Jurkat, Clone E6-1 (cell line): Measurements from ENCODE around the gene KLF14. TPM values are rescaled to one million over a fixed set of nuclear protein-coding genes. Genes with fewer than 3 reads are reported as not detected.
"Not testable (repeated sequence)": the region's sequence is repeated elsewhere in the genome, so short reads cannot be mapped to it uniquely, and the experiment has no call there.

Experiments
- DNase-seq: peaks from one replicate; pipeline ENCODE4 v3.0.0-alpha.2; 2011; ENCODE audit warnings: low read depth, low spot score
- H3K4me3 ChIP-seq: 2 replicates; pipeline ENCODE4 v1.5.1; 2011; ENCODE audit warnings: mild to moderate bottlenecking, low read length, control low read depth, moderate library complexity
- polyA plus RNA-seq: library from polyadenylated mRNA; unstranded; fragments of >200 nt; gene quantifications from one replicate; pipeline ENCODE4 v1.2.1, GENCODE V29; 2012; ENCODE audit warnings: missing spikeins; ENCODE audit not compliant: insufficient read length, insufficient read depth

Gene KLF14
- polyA plus RNA-seq: not detected

DNA sequence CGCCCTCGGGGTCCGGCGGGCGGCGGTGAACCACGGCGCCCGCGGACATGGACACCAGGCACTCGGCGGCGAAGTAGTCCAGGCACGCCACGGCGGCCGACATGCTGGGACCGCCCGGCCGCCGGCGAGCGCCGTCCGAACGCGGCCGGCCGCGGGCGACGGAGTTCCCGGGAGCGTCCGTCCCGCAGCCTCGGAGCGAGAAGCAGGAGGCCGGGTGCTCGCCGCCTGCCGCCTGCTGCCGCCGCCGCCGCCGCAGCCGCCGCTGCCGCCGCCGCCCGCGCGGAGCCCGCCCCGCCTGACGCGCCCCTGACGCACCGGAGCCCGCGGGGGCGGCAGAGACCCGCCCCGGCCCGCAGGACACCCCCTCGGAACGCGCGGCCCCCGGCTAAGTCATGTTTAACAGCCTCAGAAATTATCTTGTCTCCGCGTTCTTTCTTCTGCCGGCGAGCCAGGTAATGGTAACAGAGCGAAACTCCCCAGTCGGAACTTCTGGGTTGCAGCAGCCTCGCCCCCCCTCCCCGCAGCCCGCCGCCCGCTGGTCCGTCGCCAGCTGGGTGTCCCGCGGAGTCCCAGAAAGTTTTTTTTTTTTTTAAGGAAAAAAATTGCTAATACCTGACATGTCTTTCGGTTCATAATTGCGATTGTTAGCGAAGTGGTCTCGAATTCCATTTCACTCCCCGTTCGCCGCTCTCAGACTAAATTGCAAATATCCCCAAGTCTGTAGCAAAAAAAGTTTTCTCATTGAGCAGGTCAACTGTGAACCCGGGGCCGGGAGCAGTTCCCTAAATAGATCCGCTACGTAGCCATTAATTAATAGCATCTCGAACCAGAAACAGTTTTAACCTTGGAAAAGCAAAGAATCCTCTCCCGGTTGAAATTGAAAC, at the start of gene KLF14:
Gene KLF14, minus strand, starts transcription at position 277 of the 884 bp plus-strand sequence. Its CDS starts 174 bp downstream, at position 103.
- no peak for DNase-seq
- H3K4me3 ChIP-seq: peak within 1 kb of the TSS; percentile 42

DNA sequence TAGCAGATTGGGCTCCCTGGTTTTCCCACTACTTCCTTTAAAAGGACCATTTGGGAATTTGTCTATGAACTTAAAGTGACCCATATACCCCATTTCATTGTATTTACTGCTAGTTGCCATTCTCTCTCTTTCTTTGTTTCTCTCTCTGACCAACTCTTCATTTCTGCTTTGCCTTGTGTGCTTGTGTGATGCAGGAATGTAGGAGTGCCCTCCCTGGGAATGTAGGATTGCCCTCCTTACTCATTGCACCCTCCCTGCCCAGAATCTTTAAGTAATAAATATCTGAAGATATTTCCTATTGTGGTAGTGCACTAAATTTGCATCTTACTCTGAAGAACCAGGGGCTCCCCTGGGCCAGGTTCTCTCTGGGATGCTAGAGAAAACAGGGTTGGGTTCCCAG, 47.3 kb upstream of the KLF14 start:
- no peak for DNase-seq
- H3K4me3 ChIP-seq: no peak overlapping the region

DNA sequence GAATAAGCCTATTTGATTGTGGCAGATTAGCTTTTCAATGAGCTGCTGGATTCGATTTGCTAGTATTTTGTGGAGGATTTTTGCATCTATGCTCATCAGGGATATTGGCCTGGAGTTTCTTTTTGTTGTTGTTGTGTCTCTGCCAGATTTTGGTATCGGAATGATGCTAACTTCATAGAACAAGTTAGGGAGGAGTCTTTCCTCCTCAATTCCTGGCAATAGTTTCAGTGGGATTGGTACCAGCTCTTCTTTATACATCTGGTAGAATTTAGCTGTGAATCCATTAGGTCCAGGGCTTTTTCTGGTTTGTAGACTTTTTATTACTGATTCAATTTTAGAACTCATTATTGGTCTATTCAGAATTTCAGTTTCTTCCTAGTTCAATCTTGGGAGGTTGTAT, 43.4 kb upstream of the KLF14 start:
- no peak overlapping the region for H3K4me3 ChIP-seq
- DNase-seq: no peak

DNA sequence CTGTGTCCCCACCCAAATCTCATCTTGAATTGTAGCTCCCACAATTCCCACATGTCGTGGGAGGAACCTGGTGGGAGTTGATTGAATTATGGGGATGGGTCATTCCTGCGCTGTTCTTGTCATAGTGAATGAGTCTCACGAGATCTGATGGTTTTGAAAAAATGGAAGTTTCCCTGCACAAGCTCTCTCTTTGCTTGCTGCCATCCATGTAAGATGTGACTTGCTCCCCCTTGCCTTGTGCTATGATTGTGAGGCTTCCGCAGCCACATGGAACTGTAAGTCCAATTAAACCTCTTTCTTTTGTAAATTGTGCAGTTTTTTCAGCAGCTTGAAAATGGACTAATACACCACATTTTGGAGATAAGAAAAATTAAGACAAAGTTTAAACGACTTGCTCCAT, 38.4 kb upstream of the KLF14 start:
- H3K4me3 ChIP-seq, DNase-seq: not testable (repeated sequence)

DNA sequence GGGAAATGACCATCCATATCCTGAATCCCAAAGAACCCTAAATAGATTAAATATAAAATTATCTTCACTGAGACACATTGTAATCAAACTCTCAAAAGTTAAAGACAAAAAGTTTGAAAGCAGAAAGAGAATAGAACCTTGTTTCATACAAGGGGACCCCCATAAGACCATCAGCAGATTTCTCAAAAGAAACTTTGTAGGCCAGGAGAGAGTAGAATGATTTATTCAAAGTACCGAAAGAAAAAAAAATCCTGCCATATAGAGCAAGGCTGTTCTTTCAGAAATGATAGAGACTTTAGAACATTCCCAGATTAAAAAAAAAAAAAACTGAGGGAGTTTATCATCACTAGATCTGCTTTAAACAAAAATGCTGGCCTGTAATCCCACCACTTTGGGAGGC, 34.8 kb upstream of the KLF14 start:
- H3K4me3 ChIP-seq: no peak overlapping the region
- DNase-seq: no peak

DNA sequence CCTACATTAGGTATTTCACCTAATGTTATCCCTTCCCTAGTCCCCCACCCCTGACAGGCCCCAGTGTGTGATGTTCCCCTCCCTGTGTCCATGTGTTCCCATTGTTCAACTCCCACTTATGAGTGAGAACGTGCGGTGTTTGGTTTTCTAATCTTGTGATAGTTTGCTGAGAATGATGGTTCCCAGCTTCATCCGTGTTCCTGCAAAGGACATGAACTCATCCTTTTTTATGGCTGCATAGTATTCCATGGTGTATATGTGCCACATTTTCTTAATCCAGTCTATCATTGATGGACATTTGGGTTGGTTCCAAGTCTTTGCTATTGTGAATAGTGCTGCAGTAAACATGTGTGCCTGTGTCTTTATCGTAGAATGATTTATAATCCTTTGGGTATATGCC, 30.6 kb upstream of the KLF14 start:
- DNase-seq: not testable (repeated sequence)

DNA sequence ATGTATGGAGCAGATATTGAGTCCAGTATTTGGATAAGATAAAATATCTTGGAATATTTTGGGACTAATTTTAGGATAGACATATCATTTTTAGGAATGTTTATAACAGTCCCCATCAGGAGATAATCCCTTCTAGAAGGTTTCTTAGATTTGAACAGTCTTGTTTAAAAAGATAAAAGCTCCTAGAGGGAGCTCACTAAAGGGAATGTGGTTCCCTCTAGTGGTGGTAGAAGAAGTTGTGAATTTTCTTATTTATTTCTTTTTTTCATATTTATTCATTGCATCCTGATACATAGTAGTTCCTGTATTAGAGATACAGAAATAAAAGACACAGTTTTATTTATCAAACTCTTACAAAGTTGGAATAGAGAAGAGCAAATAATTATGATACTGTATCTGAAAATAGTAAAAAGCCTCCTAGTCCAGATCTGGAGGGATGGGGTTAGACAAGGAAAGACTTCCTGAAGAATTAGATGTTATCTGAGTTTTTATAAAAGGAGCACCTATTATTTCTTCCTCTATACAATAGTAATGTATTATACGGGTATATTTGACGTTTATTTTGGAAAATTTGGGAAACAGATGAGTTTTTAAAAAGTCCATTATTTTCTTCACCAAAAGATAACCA, 24.5 kb upstream of the KLF14 start:
- DNase-seq: peak; percentile 53
- no peak overlapping the region for H3K4me3 ChIP-seq

More for the DNA sequence above, 30.6 kb upstream of the KLF14 start:
- H3K4me3 ChIP-seq: not testable (repeated sequence)

DNA sequence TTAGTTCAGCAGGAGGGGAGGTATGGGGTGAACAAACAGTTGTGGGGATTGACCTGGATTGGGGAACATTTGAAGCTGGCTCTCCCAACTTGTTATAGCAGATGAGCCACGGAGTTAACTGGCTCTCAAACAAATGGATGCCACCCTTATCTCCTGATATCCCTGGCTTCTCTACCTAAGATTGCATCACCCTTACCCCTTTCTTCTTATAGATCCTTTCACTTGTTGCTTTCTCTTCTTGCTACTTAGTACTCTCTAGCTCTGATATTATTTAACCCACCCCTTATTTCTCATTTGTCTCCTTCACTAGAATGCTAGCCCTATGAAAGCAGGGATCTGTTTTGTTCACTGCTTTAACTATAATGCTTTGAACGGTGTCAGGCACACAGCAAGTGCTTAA, 22.3 kb upstream of the KLF14 start:
- no peak for DNase-seq
- no peak overlapping the region for H3K4me3 ChIP-seq

DNA sequence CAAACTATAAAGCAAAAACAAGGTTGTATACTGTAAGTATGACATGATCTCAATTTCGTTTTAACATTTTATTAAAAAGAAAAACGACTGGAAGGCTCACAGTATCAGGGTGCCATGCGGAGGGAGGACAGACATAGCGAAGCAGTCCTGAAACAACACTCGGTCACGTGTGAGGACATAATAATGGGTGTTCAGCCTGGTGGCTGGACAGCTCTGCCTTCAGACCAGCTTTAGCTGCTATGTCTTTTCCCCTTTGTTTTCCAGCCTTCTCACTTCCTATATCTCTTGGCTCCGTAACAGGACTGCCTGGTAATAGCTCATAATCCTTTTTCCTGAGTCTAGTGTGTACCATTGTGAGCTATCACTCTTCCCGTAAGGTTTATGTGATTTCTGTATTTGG, 18.4 kb upstream of the KLF14 start:
- no peak overlapping the region for H3K4me3 ChIP-seq
- DNase-seq: no peak

DNA sequence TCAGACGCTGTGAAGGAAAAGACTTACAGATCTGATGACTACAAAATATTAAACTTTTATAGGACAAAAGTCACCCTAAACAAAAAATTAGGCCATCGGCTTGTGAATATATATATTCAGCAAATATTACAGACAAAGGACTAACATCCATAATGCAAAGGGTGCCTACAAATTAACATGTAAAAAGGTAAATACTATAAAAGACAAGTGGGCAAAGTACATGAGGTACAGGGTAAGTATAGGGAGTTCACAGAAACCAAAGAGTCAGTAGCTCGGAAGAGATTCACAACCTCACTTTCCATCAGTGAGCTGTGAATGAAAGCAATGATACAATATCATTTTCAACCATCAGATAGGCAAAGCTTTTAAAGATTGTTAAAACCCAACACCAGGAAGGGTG, 16.7 kb upstream of the KLF14 start:
- no peak overlapping the region for H3K4me3 ChIP-seq
- no peak for DNase-seq

DNA sequence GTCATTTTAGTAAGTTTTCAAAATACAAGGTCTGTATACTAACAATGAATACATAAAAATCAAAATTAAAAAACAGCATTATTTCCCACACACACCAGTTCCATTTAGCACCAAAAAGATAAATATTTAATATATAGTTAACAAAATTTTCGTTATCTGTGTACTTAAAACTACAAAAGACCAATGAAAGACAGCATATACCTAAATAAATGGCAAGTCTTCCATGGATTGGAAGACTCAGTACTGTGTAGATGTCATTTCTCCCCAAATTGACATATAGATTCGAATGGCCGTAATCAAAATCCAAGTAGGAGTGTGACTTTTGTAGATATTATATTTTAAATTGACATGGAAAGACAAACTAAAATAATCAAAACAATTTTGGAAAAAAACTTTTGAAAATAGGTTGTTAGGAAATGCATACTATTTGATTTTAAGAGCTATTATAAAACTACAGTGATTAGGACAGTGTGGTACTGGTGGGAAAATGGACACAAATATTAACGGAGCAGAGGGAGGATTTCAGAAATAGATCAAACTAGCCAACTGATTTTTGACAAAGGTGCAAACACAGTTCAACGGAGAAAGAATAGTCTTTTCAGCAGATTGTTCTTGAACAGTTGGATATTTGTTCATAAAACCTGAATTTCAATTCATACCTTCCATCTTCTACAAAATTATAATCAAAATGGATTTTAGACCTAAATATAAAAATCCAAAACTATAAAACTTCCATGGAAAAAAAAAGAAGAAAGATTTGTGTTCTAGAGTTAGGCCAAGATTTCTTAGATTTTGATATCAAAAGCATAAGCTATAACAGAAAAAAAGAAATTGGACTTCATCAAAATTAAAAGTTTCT, 14.8 kb upstream of the KLF14 start:
- DNase-seq: no peak
- H3K4me3 ChIP-seq: no peak overlapping the region

DNA sequence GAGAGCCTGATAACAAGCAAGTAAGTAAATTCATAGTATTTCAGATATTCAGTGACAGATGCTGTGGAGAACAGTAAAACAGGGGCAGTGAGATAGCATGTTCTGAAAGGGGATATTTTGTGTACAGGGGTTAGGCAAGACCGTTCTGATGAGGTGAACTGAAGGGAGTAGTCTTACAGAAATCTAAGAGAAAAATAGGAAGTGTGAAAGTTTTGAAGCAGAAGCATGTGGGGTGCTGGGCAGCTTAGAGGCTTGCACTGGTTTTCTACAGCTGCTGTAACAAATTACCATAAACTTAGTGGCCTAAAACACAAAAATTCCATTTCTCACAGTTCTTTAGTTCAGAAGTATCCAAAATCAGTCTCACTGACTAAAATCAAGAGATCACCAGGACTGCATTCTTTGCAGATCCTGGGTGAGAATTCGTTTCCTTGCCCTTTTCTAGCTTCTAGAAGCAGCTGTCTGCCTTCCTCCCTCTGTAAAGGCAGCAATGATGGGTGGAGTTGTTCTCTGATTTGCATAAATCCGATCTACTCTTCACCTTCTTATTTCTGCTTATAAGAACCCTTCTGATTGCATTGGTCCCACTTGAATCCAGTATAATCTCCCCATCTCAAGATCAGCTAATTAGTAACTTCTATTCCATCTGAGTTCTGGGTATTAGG, 7.5 kb upstream of the KLF14 start:
- no peak overlapping the region for H3K4me3 ChIP-seq
- DNase-seq: no peak

DNA sequence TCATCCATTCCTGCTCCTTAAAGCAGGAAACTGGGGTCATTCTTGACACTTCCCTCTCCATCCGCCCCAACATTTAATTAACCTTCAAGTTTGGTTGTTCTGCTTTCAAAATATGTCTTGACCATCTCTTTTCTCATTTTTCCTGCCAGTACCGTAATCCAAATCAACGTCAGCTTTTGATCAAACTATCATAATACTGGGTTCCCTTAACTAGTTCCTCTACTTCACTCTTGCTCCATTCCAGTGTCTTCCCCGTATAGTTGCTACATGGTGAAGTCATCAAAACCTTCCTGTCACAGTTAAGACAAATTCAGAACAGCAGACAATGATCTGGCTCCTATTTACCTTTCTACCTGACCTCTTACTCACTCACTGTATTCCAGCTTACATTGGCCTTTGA, 6.6 kb upstream of the KLF14 start:
- no peak for DNase-seq
- no peak overlapping the region for H3K4me3 ChIP-seq

DNA sequence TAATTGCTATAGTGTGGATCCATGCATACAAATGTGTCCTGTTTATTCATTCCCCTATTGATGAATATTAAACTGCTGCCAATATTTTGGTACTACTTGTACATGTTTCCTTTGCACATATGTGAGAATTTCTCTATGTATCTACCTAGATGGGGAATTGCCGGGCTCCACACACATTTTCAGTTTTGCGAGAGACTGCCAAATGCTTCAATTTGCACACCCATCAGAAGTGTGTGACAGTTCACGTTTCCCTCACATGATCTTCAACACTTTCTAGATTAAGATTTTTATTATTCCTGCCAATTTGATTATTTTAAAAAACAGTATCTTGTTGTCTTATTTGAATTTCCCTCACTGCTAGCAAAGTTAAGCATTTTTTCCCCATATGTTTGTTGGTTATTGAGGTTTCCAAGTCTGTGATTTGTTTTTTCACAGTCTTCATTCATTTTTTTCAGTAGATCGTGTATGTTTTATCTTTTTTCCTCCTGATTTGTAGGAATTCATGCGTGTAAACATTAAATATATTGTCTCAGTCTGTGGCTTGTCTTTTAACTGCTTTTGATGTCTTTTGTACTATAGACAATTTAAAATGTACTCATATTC, 2.4 kb upstream of the KLF14 start:
- no peak for DNase-seq
- no peak overlapping the region for H3K4me3 ChIP-seq

DNA sequence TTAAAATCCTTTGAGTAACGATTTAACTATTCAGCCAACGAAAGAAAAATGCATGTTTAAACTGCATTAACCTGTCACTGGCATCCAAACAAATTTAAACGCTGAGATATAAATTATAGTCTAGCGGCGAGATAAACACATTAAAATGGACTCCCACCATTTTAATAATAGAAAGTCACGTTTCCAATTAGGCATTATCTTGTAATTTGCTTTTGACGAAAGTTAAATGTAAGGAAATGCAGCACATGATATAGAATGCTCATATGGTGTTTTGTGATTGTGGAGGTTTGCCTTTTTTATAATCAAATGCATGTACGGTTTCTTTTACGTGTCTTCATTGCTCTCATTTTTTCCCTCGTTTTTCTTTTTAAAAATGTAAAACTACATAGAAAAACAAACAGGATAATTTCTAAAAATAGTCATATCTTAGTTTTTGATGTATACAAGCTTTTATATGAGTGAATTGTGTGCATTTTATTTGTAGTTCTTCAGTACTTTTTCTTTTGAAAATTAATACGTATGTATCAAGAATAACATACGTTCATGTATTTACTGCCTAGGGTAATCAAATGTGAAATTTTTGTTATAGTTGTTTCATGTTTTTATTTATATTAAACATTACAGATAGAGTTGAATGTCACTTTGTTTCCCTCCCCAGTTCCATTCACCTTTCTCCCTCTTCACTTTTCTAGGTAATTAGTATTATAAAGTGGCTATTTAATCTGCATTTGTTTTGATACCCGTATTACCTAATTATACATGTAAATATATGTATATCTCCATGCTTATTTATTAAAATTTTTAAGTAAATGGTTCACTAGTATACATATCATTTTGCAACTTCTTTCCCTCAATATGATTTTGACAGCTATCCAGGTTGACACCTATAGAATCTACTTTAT, 1.1 kb upstream of the KLF14 start:
- peak overlapping the region; percentile 42 for H3K4me3 ChIP-seq
- no peak for DNase-seq

DNA sequence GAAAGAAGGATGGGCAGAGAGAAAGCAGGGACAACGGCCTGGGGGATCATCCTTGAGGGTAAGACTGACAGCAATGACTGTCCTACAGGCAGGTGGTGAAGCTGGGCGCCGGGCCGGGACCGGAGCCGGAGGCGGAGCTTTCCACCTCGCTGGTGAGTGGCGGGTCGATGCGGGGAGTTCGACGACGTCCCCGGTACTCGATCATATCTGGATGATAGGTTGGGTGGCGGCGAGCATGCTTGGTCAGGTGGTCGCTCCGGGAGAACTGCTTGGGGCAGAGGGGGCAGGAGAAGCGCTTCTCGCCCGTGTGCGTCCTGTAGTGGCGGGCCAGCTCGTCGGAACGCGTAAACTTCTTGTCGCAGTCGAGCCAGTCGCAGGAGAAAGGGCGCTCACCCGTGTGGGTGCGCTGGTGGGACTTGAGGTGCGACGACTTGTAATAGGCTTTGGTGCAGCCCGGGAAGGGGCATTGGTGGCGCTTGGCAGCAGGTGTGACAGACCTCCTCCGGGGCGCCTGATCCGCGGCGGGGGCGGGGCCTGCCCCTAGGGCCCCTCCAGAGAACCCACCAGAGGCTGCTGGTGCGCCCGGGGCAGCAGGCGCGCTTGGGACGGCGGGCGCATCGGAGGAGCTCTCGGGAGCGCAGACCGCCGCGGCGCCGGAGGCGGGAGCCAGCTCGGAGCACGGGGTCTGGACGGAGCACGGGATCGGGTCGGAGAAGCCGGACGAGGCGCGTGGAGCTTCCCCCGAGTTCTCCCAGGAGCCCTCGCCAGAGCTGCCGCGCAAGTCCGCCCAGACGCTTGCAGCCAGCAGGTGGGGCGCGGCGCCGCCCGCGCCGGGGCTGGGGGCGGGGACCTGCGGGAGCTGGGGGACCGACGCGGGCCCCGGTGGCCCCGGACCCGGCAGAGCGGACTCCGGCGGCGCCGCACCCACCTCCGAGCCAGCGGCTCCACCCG, 752 bp downstream of the KLF14 start:
- H3K4me3 ChIP-seq: peak overlapping the region; percentile 20; the same call in 1 of the 2 replicates
- DNase-seq: peak; percentile 10

DNA sequence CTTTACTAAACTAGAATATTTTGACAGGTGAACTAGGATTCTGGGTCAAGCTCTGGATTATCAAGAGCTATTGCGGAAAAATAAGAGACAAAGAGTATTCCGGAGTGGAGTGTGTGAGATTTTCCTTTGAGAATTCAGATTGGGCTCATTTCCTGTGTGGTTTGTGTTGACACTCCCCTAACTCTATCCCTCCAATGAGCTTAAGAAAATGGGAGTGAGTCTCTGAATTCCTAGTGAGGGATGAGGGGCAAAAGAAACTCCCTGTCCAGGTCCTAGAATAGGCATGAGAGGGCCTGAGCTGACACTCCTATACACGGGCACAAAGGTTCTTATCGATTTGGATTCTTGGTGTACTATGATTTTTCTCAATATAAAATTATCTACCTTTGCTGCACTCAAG, 10.2 kb downstream of the KLF14 start:
- H3K4me3 ChIP-seq: no peak overlapping the region
- no peak for DNase-seq
